Parathyroid adenoma (tissue), 2 donors: ENCODE results near the gene BAHCC1.

Source experiments
- H2AFZ ChIP-seq: fragments of 300-600 bp; sonication (generic); one replicate; pipeline ENCODE4 v1.7.0; 2017; ENCODE audit warnings: antibody characterized with exemption, mild to moderate bottlenecking
- H3K27ac ChIP-seq: fragments of 300-600 bp; sonication (generic); one replicate; pipeline ENCODE4 v1.7.0; 2017
- H3K27me3 ChIP-seq: fragments of 300-600 bp; sonication (generic); one replicate; pipeline ENCODE4 v1.7.0; 2017; ENCODE audit warnings: low read length; ENCODE audit not compliant: control insufficient read depth, insufficient read depth
- H3K36me3 ChIP-seq: fragments of 300-600 bp; sonication (generic); one replicate; pipeline ENCODE4 v1.7.0; 2017; ENCODE audit warnings: low read length; ENCODE audit not compliant: control insufficient read depth, insufficient read depth
- H3K4me1 ChIP-seq: fragments of 300-600 bp; sonication (generic); one replicate; pipeline ENCODE4 v1.7.0; 2017; ENCODE audit warnings: control low read depth
- H3K4me2 ChIP-seq: fragments of 300-600 bp; sonication (generic); one replicate; pipeline ENCODE4 v1.7.0; 2017; ENCODE audit warnings: low read length
- H3K4me3 ChIP-seq: fragments of 300-600 bp; sonication (generic); one replicate; pipeline ENCODE4 v1.7.0; 2017; ENCODE audit warnings: low read depth, low read length
- H3K79me2 ChIP-seq: fragments of 300-600 bp; sonication (generic); one replicate; pipeline ENCODE4 v1.7.0; 2017; ENCODE audit warnings: control low read depth
- H3K9ac ChIP-seq: fragments of 300-600 bp; sonication (generic); one replicate; pipeline ENCODE4 v1.7.0; 2017; ENCODE audit warnings: mild to moderate bottlenecking
- H3K9me3 ChIP-seq: fragments of 300-600 bp; sonication (generic); one replicate; pipeline ENCODE4 v1.7.0; 2017; ENCODE audit warnings: low read length; ENCODE audit not compliant: control insufficient read depth
- TF ChIP-seq, protein P1 (sequence below): fragments of 300-600 bp; sonication (generic); IDR thresholded peaks from one replicate; pipeline ENCODE4 v1.7.0; 2017; ENCODE audit warnings: antibody characterized with exemption, mild to moderate bottlenecking
- donor health status: primary hyperparathyroidism.

BAHCC1 gene

DNA sequence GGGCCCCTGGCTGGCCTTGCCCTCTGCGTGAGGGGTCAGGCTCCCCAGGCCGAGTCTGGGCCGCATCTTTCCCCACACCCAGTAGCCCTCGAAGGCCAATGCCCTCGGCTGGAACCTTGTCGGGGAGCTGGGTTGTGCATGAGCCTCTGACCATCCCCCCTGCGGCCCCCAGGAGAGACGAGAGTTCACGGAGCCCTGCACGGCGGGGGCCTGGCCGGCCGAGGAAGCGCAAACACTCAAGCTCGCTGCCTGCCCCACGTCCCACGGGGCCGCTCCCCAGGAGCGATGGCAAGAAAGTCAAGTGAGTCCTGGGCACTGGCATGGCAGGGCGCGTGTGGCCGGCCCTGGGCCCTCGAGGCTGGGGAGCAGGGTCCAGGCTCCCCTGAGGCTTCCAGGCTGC lies 57.3 kb downstream of the BAHCC1 start:
- H3K4me1 ChIP-seq: no peaks in the 10 kb centered on the region
- TF ChIP-seq, protein P1, sequence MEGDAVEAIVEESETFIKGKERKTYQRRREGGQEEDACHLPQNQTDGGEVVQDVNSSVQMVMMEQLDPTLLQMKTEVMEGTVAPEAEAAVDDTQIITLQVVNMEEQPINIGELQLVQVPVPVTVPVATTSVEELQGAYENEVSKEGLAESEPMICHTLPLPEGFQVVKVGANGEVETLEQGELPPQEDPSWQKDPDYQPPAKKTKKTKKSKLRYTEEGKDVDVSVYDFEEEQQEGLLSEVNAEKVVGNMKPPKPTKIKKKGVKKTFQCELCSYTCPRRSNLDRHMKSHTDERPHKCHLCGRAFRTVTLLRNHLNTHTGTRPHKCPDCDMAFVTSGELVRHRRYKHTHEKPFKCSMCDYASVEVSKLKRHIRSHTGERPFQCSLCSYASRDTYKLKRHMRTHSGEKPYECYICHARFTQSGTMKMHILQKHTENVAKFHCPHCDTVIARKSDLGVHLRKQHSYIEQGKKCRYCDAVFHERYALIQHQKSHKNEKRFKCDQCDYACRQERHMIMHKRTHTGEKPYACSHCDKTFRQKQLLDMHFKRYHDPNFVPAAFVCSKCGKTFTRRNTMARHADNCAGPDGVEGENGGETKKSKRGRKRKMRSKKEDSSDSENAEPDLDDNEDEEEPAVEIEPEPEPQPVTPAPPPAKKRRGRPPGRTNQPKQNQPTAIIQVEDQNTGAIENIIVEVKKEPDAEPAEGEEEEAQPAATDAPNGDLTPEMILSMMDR: no peak
- no peaks in the 10 kb centered on the region for H3K9me3 ChIP-seq
- no peak overlapping the region for H3K4me3 ChIP-seq
- H3K27ac ChIP-seq: no peak overlapping the region
- no peak overlapping the region for H2AFZ ChIP-seq
- no peaks in the 10 kb centered on the region for H3K79me2 ChIP-seq
- no peaks in the 10 kb centered on the region for H3K27me3 ChIP-seq
- H3K36me3 ChIP-seq: no peaks in the 10 kb centered on the region
- H3K9ac ChIP-seq: no peak overlapping the region
- H3K4me2 ChIP-seq: no peak overlapping the region

DNA sequence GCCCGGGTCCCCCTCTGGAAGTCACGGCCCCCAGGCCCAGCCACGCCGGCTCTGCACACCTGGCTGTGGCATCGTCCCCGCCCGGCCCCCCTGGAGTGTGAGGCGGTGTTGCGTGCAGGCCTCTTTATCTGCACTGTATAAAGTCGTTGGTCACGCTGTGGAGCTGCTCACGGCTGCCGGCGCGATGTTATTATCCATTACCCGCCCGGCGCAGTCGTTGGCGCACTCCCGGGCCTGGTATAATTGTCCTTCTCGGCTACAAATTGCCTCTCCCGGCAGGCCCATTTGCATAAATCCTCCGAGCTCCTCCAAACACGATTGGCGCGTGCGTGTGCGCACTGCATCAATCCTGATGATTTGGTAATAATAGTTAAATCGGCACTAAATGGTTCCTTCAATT lies 57.8 kb downstream of the BAHCC1 start:
- Histone ChIP-seq H3K9ac (no peak overlapping the region), H3K79me2 (no peaks in the 10 kb centered on the region)
- TF ChIP-seq, protein P1: no peak

DNA sequence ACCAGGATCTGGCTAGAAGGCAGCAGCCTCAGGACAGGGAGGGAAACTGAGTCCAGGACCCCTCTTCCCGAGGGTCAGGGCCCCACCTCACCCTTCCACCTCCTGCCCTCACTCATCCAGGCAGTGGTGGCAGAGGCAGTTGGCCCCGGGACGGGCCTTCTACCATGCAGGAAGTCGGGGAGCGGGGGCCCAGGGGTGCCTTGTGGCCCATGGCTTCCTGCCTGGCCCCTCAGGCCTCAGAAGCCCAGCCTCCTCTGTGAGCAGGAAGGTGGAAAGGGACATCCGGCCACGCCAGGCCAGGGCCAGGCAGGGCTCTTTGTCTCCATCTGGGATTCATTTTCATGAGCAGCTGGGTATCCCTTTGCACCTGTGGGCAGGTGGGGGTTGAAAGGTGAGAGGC lies 58.5 kb downstream of the BAHCC1 start:
- H3K79me2 ChIP-seq: no peaks in the 10 kb centered on the region
- no peak overlapping the region for H3K9ac ChIP-seq
- no peaks in the 10 kb centered on the region for H3K4me1 ChIP-seq
- no peak overlapping the region for H3K4me2 ChIP-seq
- H2AFZ ChIP-seq: no peak overlapping the region
- H3K27ac ChIP-seq: no peak overlapping the region
- no peaks in the 10 kb centered on the region for H3K27me3 ChIP-seq
- no peaks in the 10 kb centered on the region for H3K9me3 ChIP-seq
- TF ChIP-seq, protein P1: no peak
- H3K4me3 ChIP-seq: no peak overlapping the region
- no peaks in the 10 kb centered on the region for H3K36me3 ChIP-seq

More for the DNA sequence above, 57.8 kb downstream of the BAHCC1 start:
- Histone ChIP-seq H3K4me1 (no peaks in the 10 kb centered on the region), H3K27ac (no peak overlapping the region), H3K4me3 (no peak overlapping the region), H3K36me3 (no peaks in the 10 kb centered on the region), H3K27me3 (no peaks in the 10 kb centered on the region), H3K4me2 (no peak overlapping the region), H2AFZ (no peak overlapping the region), H3K9me3 (no peaks in the 10 kb centered on the region)

DNA sequence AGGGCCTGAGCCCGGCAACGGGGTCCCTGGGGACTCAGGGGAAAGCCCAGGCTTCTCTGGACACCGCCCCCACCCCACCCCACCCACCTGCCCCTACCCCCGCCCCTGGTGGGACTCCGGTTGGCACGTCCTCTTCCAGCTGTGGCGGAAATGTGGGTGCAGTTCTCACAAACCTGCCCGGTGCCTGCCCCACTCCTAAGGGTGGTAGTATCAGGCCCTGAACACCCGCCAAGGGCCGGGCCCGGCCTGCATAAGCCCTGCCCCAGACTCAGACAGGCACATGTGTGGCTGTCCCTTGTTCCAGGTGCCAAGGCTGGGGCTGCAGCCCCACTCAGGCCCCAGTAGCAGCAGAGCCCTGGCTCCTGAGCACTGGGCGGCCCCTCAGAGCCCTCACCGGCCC lies 59.2 kb downstream of the BAHCC1 start:
- H3K36me3 ChIP-seq: no peaks in the 10 kb centered on the region
- no peaks in the 10 kb centered on the region for H3K79me2 ChIP-seq
- H3K4me1 ChIP-seq: no peaks in the 10 kb centered on the region
- no peak overlapping the region for H3K4me2 ChIP-seq
- no peaks in the 10 kb centered on the region for H3K27me3 ChIP-seq
- no peak overlapping the region for H3K27ac ChIP-seq
- no peak overlapping the region for H3K4me3 ChIP-seq
- H3K9me3 ChIP-seq: no peaks in the 10 kb centered on the region
- H3K9ac ChIP-seq: no peak overlapping the region
- TF ChIP-seq, protein P1: no peak
- no peak overlapping the region for H2AFZ ChIP-seq

DNA sequence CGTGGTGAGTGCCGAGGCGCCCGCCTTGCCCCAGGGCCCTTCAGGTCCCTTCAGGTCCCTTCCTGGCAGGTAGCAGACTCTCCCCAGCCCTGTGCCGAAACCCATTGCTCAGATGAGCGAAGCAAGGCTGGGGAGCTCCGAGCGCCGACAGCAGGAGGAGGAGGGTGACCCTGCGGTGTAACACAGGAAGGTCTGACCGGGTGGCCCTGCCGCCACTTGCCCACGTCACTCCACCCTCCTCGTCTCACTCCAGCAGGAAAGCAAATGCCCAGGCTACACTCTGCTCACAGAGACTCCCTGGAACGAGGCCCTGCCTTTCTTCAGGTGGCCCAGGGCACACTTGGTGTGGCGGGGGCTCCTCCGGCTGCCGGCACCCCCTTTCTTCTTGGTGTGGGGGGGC lies 60.1 kb downstream of the BAHCC1 start:
- Histone ChIP-seq H3K9me3 (no peaks in the 10 kb centered on the region), H3K4me2 (no peak overlapping the region), H3K4me3 (no peak overlapping the region), H3K4me1 (no peaks in the 10 kb centered on the region), H2AFZ (no peak overlapping the region), H3K79me2 (no peaks in the 10 kb centered on the region), H3K27ac (no peak overlapping the region), H3K27me3 (no peaks in the 10 kb centered on the region), H3K9ac (no peak overlapping the region), H3K36me3 (no peaks in the 10 kb centered on the region)
- TF ChIP-seq, protein P1: no peak
